Anterior cingulate cortex (tissue), 58 donors: ENCODE data around the gene CPNE7.
"Not testable (repeated sequence)": the region's sequence is repeated elsewhere in the genome, so short reads cannot be mapped to it uniquely, and the experiment has no call there.

Source experiments
- DNase-seq, 58 donors: peaks; one replicate each; lab custom pipeline; 2025; lab: John Stamatoyannopoulos, UW

The CPNE7 gene

DNA sequence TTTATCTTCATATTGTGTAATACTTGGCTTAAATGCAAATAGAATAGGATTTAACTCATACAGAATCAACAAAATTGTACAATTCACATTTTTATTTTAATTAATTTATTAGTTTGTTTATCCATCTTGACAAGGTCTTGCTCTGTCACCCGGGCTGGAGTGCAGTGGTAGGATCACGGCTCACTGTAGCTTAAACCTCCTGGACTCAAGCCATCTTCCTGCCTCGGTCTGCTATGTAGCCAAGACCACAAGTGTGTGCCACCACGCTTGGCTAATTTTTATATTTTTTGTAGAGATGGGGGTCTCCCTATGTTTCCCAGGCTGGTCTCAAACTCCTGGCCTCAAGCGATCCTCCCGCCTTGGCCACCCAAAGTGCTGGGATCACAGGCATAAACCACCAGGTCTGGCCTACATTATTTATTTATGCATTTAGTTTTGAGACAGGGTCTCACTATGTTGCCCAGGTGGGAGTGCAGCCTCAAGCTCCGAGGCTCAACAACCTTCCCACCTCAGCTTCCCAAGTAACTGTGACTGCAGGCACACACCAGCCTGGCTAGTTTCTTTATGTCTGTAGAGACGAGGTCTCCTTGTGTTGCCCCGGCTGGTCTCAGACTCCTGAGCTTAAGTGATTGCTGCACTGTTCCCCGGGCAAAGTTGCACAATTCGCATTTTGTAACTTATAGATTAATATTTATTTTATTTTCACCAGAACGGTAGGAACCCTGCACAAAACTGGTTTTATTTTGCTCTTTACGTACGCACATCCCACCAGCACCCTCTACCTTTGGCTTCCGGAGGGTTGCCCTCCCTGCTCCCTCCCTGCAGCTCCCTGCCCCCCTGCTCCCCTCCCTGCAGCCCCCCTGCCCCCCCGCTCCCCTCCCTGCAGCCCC, 42.8 kb downstream of the CPNE7 start:
- no peak for DNase-seq

DNA sequence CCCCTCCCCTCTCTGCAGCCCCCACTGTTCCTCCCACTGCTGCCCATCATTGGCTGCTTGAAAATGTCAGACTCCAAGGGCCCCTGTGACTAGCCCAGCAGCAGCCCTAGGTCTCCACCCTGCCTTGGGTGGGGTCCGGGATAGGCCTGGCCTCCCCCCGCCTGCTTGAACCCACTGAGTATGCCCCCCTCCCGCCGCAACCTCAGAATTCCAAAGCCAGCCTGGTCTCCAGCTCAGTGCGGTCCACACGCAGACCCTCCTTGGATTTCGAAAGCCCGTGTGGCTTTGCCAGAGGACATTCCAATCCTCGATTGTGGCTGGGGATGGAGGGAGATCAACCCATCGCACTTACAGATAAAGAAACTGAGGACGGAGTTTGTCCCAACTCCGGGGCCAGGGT, 44.3 kb downstream of the CPNE7 start:
- no peak for DNase-seq

GRCh38 chr16:89620406-89620841, 44.9 kb downstream of the CPNE7 start:
- no peak for DNase-seq

DNA sequence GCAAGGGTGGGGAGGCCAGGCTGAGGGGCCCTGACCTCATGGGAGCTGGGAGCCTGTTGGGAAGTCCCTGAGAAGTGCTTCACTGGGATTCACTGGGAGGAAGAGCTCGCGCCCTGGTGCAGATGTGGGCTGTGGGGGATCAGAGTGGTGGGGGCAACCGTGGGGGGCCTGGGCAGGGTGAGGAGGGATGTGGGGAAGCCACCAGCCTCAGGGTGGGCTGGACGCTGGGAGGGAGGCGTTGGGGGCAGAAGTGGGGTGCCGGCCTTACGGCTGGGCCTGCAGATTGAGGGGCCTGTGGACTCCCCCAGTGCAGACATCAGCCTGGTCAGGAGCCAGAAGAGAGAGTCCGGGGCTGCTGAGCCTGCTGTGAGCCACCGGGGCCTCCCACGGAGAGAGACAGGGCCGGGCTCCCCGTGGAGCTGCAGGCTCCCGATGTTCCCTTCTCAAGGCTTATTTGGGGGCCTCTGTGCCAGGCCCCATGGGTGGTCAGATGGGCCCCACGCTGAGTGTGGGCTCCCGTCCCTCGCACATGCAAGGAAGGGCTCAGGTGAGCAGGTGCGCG, 45.7 kb downstream of the CPNE7 start:
- DNase-seq, result no peak

GRCh38 chr16:89621698-89622409, 46.3 kb downstream of the CPNE7 start:
- DNase-seq, result no peak

DNA sequence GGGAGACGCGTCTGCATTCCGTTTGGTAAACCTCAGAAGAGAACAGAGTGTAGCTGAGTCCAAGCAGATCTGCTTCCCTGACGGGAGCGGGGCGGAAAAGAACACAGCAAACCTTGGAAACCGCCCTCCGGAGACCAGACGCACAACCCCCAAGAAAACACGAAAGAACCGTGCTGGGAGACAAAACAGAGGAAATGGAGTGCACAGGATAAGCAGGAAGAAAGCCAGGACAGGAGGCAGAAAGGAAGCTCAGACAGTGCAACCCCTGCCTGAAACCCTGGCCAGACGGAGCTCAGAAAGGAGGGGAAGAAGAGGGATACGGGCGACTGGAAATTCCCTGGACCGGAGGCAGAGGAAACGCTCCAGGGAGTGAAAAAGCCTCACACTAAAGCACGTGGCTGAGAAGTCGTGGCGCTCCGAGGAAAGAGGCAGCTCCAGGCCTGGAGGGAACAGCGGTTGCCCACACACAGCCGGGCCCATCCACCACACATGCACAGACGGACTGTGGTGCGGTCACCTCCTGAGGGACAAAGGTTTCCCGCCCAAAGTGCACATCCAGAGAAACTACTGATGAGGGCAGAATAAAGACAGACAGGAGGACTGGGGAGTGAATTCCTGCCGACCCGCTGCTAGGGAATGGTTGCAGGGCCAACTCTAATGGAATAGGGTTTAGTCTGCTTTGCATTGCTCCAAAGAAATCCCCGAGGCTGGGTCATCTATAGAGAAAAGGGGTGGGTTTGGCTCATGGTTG, 48.1 kb downstream of the CPNE7 start:
- no peak for DNase-seq

DNA sequence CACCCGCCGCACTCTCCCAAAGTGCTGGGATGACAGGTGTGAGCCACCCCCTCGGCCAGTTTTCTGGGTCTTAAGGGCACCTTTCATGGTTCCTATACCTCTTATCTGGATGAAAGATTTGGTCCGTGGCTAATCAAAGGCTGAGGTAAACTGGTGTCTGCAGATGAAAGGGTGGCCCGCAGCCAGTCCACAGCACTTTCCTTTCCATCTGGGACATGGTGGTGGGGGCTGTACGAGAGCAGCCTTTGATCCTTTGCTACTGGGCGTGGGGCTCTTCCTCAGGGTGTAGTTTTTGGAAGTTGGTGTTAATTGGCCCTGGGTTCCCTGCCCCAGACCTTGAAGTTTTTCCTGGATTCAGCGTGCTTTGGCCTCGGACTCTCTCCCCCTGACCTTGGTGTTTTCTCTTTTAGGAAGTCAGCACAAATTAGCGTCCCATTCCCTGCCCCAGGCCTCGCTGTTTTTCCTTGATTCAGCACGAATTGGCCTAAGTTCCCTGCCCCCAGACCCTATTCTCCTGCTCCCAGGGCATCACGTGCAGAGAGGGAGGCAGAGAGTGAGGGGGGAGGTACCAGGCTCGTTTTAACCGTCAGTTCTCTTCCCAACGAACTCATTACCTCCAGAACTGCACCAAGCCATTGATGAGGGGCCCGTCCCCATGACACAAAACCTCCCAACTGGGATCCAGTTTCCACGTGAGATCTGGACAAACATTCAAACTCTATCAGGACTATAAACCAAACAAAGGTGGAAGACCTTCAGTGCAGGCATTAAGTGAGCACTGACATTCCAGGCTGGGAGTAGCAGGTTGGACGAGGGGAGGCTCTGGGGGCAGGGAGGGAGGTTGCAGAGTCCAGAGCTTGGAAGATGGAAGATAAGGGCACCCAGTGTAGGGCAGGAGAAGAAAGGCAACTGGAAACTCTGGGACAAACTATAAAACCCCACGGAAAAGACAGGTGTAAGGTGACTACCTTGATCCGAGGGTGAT, 49.5 kb downstream of the CPNE7 start:
- DNase-seq, result no peak

DNA sequence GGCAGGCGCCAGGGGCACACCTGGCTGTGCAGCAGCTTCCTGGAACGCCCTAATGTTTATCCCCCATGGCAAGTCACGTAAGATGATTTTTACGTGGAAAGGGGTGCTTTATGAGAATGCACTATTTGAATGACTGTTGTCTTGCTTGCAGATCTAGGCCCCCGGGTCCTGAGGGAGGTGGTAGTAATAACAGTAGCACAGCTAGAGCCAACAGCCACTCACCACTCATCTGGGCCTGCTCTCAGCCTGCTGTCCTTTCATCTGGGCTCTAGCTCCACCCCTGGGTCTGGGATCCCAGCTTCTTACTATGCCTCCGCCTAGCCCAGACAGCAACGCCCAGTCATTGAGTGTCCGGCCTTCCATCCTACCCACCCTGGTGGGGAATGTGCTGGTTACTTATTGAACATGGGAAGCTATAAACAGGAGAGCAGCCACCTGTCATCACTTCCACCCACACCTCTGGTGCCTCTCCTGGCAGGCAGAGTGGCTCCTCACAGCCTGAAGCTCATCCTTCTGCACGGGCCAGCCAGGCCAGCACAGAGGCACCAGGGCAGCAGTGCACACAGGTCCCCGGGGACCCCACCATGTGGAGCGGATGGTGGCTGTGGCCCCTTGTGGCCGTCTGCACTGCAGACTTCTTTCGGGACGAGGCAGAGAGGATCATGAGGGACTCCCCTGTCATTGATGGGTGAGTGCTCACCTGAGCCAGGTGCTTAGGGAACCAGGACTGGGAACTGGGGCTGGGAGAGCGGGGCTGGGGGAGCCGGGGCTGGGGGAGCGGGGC, 54.5 kb downstream of the CPNE7 start:
- DNase-seq, result no peak

DNA sequence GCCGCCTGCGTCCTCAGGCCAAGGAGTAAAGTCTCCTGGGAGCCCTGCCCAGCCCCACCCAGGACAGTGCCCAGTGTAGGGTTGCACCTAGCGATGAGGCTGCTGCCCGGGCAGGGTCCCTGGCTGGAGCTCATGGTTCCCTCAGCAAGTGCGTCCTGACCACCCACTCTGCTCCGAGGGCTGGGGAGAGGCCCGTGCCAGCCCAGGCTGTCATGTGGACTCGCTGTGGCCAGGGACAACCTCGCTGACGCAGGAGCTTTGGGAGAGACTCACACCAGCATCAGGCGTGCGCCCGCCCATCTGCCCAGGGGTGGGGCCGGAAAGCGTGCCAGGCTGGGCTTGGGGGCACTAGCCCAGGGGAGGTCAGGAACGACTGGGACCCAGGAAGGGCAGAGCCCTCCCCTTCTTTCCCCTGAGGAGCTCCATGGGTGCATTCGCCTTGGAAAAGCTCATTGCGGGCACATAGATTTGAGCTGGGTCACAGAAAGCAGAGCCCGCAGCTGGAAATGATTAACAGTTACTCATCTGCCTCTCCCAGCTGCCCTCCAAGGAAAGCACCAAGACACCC, 57.6 kb downstream of the CPNE7 start:
- no peak for DNase-seq

DNA sequence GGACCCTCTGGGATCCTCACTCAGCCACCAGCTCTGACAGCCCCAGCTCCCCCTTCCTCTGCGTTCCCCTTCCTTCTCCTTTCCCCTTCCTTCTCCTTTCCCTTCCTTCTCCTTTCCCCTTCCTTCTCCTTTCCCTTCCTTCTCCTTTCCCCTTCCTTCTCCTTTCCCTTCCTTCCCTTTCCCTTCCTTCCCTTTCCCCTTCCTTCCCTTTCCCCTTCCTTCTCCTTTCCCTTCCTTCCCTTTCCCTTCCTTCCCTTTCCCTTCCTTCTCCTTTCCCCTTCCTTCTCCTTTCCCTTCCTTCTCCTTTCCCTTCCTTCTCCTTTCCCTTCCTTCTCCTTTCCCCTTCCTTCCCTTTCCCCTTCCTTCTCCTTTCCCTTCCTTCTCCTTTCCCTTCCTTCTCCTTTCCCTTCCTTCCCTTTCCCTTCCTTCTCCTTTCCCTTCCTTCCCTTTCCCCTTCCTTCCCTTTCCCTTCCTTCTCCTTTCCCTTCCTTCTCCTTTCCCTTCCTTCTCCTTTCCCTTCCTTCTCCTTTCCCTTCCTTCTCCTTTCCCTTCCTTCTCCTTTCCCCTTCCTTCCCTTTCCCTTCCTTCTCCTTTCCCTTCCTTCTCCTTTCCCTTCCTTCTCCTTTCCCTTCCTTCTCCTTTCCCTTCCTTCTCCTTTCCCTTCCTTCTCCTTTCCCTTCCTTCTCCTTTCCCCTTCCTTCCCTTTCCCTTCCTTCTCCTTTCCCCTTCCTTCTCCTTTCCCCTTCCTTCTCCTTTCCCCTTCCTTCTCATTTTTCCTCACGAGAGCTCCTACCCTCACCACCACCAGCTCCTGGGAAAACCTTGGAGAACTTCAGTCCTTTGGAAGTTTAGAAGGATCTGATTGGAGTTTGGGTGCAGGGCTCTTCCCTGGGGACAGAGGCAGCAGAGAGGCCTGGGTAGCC, 59.2 kb downstream of the CPNE7 start:
- DNase-seq, result not testable (repeated sequence)

GRCh38 chr16:89636663-89637062, 61.1 kb downstream of the CPNE7 start:
- DNase-seq, result no peak

- DNase-seq, result no peak
Observed at GRCh38 chr16:89637379-89637778, 61.8 kb downstream of the CPNE7 start.

- no peak for DNase-seq
Observed at GRCh38 chr16:89638455-89638854, 62.9 kb downstream of the CPNE7 start.

- no peak for DNase-seq
Observed at GRCh38 chr16:89639385-89639784, 63.8 kb downstream of the CPNE7 start.

GRCh38 chr16:89641458-89642119, 66.0 kb downstream of the CPNE7 start:
- DNase-seq, result no peak

- DNase-seq, result no peak
Observed at GRCh38 chr16:89642574-89642973, 67.0 kb downstream of the CPNE7 start.
